ENCODE measurements around the gene TBC1D14. TPM values are rescaled to one million over a fixed set of nuclear protein-coding genes. Genes with fewer than 3 reads are reported as not detected.

The TBC1D14 gene
- total and polyA plus RNA-seq, 9 of the 15 experiments (the other 6 are each of a cell fraction or from before 2014, with no cell fraction given) = 2.1 to 59.6 (median 44.8) TPM

- TF ChIP-seq ZNF431 (CRISPR knock-in tag; IDR thresholded peaks at IDR 0.05) = no peak
- TF ChIP-seq ARID3A (IDR thresholded peaks at IDR 0.05; ENCODE audit: borderline replicate concordance, low read depth, low read length) = no peak
- no peak for TF ChIP-seq EGR1 (conservative IDR thresholded peaks at IDR 0.05)
- TF ChIP-seq ATF1 (CRISPR knock-in tag; IDR thresholded peaks at IDR 0.05) = no peak
- peak; percentile 75 for TF ChIP-seq ATF1 (tag; IDR thresholded peaks at IDR 0.05)
- TF ChIP-seq ZNF174 (CRISPR knock-in tag; IDR thresholded peaks at IDR 0.05) = no peak
- no peak for TF ChIP-seq TFE3 (CRISPR knock-in tag; IDR thresholded peaks at IDR 0.05)
- 0 out of 2 replicates have a peak, but pooled peaks have one; percentile 11 for TF ChIP-seq BCOR (IDR thresholded peaks at IDR 0.05)
- no peak for TF ChIP-seq CSDE1 (IDR thresholded peaks at IDR 0.05)
- TF ChIP-seq ZBTB7A (IDR thresholded peaks at IDR 0.05; ENCODE audit: borderline replicate concordance, control insufficient read depth, low read depth, low read length) = peak; percentile 97
- no peak for TF ChIP-seq ZNF407 (IDR thresholded peaks at IDR 0.05; ENCODE audit: low read depth)
- peak; percentile 52 for TF ChIP-seq HNRNPLL (IDR thresholded peaks at IDR 0.05; ENCODE audit: low read depth, low read length, poor library complexity, severe bottlenecking)
- TF ChIP-seq HMG20A (CRISPR knock-in tag; conservative IDR thresholded peaks at IDR 0.05) = no peak
- TF ChIP-seq ZBTB1 (CRISPR knock-in tag; IDR thresholded peaks at IDR 0.05; ENCODE audit: borderline replicate concordance, low read depth) = no peak
- TF ChIP-seq BRD9 (IDR thresholded peaks at IDR 0.05; ENCODE audit: low read depth, partially characterized antibody) = peak; percentile 41
- peak; percentile 11 for TF ChIP-seq SMAD1 (IDR thresholded peaks at IDR 0.05; ENCODE audit: low read depth, low read length, partially characterized antibody)
- no peak for TF ChIP-seq TAF15 (IDR thresholded peaks at IDR 0.05; ENCODE audit: low read depth, low read length)
- TF ChIP-seq LARP7 (IDR thresholded peaks at IDR 0.05) = no peak
Observed at GRCh38 chr4:6892190-6892908, 17.3 kb upstream of the TBC1D14 start (continued).

All from K562 (cell line).